Frontal cortex (tissue), 4 donors: ENCODE data around the gene SREBF1. TPM values are rescaled to one million over a fixed set of nuclear protein-coding genes. Genes with fewer than 3 reads are reported as not detected.

Experiments used
- DNase-seq, 2 donors: peaks; one replicate each; pipeline ENCODE4 v3.0.0; 2012; ENCODE audit warnings: low spot score in 2 of 2
- FAIRE-seq: peaks from 2 replicates; lab custom pipeline; 2012; peaks lifted over from hg19 to GRCh38; lab: Jason Lieb, UNC
- total RNA-seq: library from RNA; depleted of rRNA; stranded (reverse); fragments of >200 nt; gene quantifications from one replicate; pipeline ENCODE4 v1.2.3, GENCODE V29; 2014
- donor health status: control.
- donor health status: control.
- donor health status: control.

Gene SREBF1
- total RNA-seq, 1 donor from 2014 or later: 17.5 TPM

DNA sequence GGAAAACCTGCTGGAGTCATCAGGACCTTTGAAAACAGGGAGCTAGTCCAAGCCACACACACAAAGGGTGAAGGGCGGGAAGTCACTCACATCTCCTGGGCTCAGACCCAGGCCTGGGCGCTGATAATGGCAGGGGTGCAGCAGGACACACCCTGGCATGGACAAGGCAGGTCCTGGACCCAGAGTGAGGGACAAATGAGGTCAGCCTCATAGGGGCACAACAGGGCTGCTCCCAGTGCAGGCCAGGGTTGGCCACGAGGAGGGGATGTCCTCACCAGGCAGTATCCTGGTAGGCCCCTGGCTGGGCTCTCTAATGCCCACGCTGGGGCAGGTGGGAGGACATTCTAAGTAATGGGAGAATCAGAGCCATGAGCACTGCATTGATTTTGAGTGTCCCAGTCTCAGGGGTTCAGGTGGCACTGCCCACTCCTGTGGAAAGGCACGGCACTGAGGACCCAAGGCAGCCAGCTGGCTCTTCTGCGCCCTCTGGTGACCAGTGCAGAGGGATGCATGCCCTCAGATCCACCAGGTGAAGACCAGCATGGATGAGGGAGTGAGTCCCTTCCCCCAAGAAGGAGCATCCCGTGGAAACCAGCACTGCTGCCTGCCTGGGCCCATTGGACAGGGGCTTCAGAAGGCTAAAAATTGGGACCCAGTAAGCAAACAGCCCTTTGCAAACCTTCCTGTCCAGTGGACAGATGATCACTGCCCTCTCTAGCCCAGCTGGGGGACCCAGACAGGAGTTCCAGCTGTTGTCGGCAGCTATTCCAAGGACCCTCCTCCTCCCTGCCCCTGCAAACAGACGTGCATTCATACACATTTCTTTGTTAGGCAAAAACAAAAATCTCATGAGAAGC, 23.4 kb upstream of the SREBF1 start:
- no peak for FAIRE-seq

DNA sequence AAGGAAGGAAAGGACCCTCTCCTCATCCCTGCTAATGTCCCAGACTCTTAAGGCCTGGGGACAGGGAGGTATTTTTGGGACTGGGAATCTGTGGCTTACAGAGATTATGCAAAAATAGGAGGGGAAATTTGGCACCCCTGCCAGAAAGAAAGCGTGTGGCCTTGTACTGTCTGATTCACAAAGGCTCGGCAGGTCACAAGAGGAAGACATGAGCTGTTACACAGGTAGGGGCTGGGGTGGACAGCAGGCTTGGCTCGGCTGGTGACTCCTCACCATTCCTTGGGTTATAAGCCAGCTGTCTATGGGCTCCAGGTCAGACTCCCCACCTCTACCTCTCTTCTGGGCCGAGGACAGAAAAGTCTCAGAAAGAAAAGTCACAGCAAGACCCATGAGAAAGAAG, 20.7 kb upstream of the SREBF1 start:
- no peak for DNase-seq
- no peak for FAIRE-seq

More for the DNA sequence above, 23.4 kb upstream of the SREBF1 start:
- DNase-seq: peak; percentile 51 to 84

DNA sequence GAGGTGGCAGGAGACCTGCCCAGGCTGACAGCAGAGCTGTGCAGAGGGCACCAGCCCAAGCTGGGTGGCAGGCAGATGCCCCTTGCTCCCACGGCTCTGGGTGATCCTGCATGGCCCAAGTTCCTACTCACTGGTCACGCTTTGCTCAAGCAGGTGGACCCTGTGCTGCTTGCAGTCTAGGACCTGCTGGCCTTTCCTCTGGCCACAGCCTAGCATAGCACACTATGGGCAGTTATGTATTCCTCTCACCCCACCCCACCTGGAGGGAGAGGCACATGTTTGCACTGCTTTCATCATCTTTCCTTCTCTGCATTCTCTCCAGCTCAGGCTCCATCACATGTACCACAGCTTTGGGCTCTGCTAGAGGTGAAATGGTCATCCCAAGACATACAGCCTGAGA, 19.6 kb upstream of the SREBF1 start:
- DNase-seq (no peak), FAIRE-seq (no peak)

- no peak for DNase-seq
These were observed 19.2 kb upstream of the SREBF1 start for GRCh38 chr17:17855976-17856375.

GRCh38 chr17:17853811-17854447, 17.1 kb upstream of the SREBF1 start:
- DNase-seq (no peak), FAIRE-seq (no peak)

More at GRCh38 chr17:17855976-17856375, 19.2 kb upstream of the SREBF1 start:
- FAIRE-seq: no peak

GRCh38 chr17:17852930-17853329, 16.1 kb upstream of the SREBF1 start:
- DNase-seq (no peak), FAIRE-seq (no peak)

DNA sequence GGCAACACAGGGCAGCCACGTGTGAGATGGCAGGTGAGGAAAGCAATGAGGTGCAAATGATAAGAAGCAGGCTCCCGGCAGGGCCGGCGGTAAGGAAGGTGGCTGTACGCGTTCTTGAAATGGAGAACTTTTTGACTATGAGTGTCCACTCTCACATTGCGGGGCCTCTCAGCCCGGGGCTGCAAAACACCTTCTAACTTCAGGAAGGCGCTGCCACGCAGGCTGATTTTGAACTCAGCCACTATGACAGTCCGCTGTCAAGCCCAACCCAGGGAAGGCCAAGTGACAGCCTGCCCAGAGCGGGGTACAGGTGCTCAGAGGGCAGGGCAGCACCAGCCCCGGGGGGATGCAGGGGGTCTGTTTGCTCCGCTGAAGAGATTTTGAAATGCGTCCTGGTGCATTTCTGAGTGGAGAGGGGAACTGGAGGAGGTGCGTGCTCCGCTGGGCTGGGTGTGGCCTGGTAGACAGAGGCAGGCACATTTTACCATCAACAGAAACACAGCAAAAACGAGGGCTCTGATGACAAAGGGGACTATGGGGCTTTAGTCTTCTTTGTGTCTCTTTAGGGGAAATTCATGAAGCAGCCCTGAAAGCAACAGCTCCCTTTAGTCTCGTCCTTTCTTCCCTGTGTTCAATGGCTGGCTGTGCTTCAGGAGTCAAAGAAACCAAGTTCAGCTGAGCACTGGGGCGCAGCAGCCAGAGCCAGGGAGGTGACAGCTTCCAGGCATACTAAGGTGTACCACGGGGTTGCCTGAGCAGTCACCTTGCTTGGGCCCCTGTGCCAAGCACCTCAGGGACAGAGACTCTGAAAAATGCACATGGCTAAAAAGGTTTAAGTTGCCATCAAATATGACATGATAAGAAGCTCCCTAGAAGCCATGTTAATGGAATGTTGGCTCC, 14.6 kb upstream of the SREBF1 start:
- FAIRE-seq (no peak), DNase-seq (no peak)

GRCh38 chr17:17849845-17850373, 13.1 kb upstream of the SREBF1 start:
- no peak for FAIRE-seq
- DNase-seq: no peak

GRCh38 chr17:17849147-17849820, 12.5 kb upstream of the SREBF1 start:
- FAIRE-seq: no peak
- peak in 1 of 2 donors; percentile 75 for DNase-seq

- FAIRE-seq: no peak
- DNase-seq: no peak
These were observed 11.7 kb upstream of the SREBF1 start for GRCh38 chr17:17848311-17849082.

DNA sequence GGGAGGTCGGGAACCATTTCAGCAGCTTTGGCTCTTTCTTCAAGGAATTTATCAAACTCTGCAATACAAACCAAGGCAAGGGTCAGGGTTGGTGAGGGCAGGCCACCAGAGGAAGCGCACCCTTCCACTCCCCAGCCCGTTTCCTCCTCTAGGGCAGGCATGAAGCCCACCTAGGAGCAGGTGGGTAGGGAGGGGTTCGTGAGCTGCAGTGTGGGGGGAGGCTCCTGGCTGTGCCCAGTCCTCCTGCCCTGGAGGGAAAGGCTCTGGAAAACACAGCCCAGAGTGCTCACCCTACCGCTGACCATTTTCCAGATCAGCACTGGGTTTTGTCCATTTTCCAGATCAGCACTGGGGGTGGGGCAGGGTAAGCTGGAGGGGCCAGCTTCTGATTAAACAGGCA, 10.9 kb upstream of the SREBF1 start:
- DNase-seq (no peak), FAIRE-seq (no peak)

- FAIRE-seq (no peak), DNase-seq (no peak)
These were observed 10.4 kb upstream of the SREBF1 start for GRCh38 chr17:17847118-17847689.

- DNase-seq: no peak
- no peak for FAIRE-seq
These were observed 9.9 kb upstream of the SREBF1 start for GRCh38 chr17:17846645-17847044.

- DNase-seq: no peak
- FAIRE-seq: no peak
These were observed 9.2 kb upstream of the SREBF1 start for GRCh38 chr17:17846003-17846402.

DNA sequence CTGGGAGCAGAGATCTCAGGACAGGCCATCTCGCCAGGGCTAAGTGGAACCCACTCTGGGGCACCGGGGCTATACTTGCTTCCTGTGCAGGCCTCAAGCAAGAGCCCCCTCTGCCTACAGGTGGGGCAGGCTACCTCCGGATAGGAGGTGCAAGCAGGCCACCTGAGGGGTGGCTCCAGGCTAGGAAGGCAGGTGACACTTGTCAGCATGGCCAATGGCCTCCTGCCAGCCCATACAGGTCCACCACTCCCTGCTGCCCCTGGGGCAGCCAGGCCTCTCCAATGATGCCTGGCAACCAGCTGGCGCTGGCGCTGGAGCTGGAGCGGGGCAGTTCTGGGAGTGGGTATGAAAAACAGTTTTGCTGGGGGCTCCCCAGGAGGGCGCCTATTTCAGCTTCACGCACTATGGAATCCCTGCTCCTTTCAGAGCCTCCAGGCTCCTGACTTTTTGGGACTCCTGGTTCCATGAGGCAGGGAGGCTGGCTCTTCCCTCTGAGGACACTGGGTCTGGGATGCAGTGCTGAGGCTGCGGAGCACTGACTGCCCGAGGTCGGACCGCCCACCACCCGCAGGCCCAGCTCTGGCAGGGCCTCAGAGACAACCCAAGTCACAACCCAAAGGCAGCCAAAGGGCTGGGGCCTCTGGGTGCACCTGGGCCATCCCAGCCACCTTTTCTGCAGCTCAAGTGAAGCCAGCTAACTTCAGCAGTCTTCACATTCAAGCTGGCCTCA, 8.4 kb upstream of the SREBF1 start:
- DNase-seq (no peak), FAIRE-seq (no peak)

- FAIRE-seq: no peak
- DNase-seq: no peak
These were observed 7.7 kb upstream of the SREBF1 start for GRCh38 chr17:17844500-17844899.

DNA sequence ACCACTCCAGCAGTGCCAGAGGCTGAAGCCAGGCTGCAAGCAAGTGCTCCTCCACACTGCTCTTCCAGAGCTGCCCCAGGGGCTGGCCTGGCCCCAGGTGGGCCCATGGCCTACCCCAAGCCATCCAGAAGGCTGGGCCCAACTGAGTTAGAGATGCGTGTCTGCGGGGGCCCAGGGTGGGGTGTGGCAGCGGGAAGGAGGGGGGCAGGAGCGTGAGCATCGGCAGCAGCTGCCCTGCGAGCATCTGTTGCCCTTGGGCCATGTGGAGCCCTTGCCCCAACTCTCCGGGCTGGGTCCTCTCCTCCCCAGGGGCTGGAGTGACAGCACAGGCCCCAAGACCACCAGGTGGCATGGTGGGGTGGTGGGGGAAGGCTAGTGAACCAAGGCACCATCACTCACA, 7.3 kb upstream of the SREBF1 start:
- FAIRE-seq: no peak
- DNase-seq: no peak

DNA sequence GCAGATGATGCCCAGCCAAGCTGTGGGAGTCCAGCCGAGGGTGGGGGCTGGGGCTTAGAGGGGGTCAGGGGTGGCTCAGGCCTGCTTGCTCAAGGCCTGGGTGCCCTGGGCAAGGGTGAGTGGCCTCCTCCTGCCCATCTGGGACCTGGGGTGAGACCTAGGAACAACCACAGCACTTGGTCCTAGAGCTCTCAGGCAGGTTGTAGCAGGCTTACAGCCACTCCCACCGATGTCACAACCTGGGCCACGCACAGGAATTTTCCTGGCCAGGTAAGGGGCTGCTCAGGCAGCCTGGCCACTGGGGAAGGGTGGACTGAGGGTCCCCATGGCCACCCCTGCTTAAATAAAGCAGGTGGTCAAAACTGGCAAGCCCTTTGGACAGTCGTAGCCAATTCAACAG, 6.3 kb upstream of the SREBF1 start:
- DNase-seq: no peak
- no peak for FAIRE-seq
